CD4-positive, alpha-beta T cell treated with Interleukin-10 for 1 hour (primary cell): ENCODE measurements around the gene DENND1C.

Experiments used
- DNase-seq: peaks from one replicate; pipeline ENCODE4 v3.0.0-alpha.2; 2020

The DENND1C gene, protein sequence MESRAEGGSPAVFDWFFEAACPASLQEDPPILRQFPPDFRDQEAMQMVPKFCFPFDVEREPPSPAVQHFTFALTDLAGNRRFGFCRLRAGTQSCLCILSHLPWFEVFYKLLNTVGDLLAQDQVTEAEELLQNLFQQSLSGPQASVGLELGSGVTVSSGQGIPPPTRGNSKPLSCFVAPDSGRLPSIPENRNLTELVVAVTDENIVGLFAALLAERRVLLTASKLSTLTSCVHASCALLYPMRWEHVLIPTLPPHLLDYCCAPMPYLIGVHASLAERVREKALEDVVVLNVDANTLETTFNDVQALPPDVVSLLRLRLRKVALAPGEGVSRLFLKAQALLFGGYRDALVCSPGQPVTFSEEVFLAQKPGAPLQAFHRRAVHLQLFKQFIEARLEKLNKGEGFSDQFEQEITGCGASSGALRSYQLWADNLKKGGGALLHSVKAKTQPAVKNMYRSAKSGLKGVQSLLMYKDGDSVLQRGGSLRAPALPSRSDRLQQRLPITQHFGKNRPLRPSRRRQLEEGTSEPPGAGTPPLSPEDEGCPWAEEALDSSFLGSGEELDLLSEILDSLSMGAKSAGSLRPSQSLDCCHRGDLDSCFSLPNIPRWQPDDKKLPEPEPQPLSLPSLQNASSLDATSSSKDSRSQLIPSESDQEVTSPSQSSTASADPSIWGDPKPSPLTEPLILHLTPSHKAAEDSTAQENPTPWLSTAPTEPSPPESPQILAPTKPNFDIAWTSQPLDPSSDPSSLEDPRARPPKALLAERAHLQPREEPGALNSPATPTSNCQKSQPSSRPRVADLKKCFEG

DNA sequence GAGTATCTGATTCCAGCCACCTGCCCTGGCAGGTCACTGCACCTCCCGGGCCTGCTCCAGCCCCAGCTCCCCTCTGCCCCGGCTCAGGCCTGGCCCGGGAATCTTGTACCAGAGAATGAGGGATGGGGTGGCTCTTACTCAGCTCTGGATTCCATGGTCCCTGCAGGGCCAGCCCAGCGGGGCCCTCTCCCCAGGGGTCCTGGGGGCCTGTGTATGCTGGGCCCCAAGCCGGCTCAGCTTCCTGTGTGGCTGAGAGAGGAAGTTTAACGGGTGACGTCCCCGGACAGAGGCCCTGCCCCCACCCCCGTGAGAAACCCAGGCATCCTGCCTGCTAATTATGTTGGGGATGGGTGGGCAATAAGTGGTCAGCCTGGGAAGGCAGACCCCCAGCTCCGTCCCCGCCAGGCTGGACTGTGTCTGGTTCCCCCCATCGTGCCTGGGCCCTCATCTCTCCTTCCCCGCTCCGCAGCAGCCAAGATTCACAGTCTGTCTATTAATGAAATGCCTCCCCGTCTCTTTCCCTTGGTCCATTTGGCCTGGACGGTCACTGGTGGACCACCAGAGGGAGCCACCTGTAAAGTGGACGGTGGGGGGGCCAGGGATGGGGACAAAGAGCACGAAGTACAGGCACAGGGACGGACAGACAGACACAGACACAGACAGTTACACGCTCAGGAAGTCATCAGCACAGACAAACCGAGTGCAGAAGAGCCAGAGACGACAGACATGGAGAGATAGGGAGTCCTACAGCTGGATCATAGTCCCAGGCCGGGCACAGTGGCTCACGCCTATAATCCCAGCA is at the start of gene DENND1C:
Gene DENND1C, minus strand, starts transcription at position 247 of the 802 bp plus-strand sequence. Its CDS starts 92 bp downstream, at position 155.
- DNase-seq: peak; percentile 78

DNA sequence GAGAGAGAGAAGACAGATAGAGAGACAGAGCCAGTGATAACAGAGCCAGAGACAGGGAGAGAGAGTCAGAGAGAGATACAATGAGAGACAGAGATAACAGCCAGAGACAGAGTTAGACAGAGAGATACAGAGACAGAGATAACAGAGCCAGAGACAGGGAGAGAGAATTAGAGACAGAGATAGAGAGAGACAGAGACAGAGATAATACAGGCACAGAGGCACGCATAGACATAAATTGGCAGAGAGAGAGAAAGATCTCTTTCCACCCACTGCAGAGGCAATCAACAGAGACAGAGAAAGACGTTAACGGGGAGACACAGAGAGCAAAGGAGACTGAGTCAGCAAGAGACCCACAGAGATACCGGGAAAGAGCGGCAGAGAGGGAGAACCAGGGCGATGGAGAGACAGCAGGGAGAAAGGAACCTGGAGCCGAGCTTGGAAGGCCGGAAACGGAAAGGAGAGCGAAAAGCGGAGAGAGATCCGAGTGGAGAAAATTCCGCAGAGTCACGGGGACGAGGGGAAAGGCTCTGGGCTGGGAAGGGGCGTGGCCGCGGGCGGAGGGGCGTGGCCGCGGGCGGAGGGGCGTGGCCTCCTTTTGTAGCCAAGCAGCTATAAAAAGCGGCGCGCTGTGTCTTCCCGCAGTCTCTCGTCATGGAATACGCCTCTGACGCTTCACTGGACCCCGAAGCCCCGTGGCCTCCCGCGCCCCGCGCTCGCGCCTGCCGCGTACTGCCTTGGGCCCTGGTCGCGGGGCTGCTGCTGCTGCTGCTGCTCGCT is 49.0 kb upstream of the DENND1C start, which contains the start of gene TNFSF9:
Gene TNFSF9, plus strand, starts transcription at position 641 of the 777 bp plus-strand sequence. Its CDS starts 11 bp downstream, at position 652.
- peak; percentile 89 for DNase-seq

DNA sequence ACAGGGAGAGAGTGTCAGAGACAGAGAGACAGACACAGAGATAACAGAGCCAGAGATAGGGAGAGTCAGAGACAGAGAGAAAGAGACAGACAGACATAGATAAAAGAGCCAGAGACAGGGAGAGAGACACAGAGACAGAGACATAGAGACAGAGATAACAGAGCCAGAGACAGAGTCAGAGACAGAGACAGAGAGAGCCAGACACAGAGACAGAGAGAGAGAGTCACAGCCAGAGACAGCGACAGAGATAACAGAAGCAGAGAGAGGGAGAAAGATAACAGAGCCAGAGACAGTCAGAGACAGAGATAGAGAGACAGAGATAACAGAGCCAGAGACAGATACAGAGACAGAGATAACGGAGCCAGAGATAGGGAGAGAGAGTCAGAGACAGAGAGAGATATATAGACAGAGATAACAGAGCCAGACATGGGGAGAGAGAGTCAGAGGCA is 48.4 kb upstream of the DENND1C start:
- no peak for DNase-seq

DNA sequence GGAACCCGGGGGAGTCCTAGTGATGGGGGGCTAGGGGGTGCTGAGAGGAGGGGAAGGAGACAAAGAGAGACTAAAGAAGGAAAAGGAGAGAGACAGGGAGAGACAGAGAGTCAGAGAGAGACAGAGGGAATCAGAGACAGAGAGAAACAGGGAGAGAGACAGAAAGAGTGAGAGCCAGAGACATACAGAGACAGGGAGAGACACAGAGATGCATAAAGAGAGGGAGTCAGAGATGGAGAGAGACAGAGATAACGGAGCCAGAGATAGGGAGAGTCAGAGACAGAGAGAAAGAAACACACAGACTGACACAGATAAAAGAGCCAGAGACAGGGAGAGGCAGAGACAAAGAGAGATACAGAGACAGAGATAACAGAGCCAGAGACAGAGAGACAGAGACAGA is 47.8 kb upstream of the DENND1C start:
- DNase-seq: no peak

DNA sequence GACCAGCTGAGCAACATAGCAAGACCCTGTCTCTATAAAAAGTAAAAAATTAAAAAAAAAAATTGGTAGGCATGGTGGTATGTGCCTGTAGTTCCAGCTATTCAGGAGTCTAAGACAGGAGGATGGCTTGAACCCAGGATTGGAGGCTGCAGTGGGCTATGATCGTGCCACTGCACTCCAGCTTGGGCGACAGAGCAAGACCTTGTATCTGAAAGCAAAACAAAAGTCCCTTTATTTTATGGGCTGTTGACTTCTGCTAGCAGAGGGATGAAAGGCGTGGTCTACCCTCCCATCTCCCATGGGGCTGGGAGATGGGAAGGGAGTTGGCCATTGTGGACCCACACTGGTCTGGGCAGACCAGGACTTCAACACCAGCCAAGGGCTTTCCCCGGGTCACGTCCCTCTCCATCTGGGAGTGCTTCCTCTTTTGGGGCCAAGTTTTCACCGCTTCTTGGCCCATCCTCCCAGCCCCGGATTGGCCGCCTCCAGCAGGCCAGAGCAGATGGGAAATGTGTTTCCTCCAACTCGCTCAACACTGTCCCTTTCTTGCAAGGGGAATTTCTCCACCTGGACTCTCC is 47.0 kb upstream of the DENND1C start:
- no peak for DNase-seq

DNA sequence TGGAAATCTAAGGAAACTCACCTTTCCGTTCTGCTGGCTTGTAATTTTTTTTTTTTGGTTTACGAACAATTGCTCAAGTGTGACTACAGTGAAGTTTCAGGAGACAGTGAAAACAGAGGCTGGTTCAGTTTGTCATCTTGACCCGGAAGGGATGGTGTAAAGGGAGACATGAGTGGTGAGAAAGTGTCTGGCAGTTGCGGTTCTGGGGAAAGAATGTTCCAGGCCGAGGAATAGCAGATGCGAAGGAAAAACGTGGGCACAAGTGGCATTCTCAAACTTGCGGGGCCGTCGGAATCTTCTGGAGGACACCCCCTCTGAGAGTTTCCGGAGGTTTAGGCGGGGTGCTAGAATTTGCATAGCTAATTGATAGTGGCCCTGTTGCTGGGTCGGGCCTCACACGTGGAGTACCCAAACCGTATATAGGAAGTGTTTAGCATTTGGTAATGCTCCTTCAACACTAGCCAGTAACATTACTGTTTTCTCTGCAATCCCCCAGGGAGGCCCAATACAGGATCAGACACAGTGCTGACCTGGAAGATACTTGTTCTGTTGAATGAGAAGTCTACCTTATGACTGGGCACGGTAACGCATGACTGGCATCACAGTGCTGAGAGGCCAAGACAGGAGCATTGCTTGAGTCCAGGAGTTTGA is 46.4 kb upstream of the DENND1C start:
- DNase-seq: no peak

DNA sequence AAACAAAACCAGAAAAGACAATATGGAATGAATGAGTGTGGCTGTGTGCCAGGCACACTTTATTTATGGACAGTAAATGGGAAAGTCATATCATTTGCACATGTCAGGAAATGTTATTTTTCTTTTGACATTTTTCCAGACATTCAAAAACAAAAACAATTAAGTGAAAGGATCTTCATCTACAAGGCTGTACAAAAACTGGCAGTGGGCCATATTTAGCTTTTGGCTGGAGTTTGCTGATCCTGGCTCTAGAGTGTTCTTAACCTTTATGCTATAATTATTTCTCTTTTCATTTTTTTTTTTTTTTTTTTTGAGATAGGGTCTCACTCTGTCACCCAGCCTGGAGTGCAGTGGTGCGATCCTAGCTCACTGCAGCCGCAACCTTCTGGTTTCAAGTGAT is 42.7 kb upstream of the DENND1C start:
- DNase-seq: no peak

DNA sequence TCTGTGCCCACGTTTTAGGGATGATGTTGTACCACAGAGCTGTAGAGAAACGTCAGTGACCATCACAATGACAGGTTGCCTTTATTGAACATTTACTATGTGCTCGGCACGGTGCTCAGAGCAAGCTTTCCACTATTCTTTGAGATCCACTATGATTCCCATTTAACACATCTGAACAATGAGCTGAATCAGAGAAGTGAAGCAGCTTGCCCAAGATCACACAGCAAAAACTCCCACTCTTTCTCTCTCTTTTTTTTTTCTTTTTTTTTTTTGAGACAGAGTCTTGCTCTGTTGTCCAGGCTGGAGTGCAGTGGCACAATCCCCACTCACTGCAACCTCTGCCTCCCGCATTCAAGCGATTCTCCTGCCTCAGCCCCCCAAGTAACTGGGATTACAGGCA is 41.1 kb upstream of the DENND1C start:
- DNase-seq: no peak

DNA sequence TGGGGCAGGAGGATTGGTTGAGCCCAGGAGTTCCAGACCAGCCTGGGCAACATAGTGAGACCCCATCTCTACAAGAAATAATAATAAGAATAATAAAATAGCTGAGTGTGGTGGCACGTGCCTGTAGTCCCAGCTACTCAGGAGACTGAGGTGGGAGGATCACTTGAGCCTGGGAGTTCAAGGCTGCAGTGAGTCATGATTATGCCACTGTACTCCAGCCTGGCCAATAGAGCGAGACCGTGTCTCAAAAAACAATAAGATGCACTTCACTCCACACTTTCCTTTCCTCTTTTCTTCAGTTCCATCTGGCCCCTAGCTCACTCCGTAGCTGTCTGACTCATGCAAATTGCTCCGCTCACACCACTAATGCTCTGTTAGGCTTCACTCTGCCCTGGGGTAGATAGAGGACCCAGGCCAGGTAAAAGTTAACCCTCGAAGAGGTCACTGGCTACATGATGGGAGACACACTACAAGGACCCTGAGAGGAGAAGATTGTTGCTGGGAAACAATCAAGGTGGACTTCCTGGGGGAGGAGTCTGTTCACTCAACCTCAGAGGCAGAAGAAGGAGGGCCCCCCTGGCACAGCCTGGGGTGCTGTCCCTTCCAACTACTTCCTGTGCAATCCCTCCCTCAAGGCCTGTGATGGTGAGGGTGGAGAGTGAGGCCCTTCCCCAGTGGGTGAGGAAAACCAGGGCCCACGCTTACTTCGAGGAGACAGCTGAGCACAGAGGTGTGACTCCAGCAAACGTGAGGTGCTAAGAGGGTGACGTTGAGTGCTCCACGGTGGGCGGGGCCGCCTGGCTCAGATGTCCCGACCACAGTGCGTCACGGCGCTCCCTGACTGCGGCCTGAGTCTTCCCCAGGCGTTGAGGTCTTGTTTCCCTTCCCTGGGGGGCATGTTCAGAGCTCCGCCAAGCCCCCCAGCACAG is 40.4 kb upstream of the DENND1C start:
- DNase-seq: peak; percentile 80

DNA sequence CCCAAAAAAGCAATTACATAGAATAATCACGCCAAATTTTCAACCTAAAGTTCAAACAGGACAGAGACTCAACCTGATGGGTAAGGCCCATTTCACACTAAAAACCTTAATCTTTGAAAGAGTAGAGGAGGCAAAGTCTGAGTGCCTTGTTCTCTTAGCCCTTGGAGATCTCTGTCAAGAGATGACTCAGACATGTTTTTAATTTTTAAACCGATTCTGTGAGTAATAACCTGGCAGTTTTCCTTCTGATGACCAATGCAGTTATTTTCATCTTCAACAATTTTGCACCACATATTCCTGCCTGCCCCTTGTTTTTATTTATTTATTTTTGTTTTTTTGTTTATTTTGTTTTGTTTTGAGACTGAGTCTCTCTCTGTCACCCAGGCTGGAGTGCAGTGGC is 37.7 kb upstream of the DENND1C start:
- DNase-seq: no peak

DNA sequence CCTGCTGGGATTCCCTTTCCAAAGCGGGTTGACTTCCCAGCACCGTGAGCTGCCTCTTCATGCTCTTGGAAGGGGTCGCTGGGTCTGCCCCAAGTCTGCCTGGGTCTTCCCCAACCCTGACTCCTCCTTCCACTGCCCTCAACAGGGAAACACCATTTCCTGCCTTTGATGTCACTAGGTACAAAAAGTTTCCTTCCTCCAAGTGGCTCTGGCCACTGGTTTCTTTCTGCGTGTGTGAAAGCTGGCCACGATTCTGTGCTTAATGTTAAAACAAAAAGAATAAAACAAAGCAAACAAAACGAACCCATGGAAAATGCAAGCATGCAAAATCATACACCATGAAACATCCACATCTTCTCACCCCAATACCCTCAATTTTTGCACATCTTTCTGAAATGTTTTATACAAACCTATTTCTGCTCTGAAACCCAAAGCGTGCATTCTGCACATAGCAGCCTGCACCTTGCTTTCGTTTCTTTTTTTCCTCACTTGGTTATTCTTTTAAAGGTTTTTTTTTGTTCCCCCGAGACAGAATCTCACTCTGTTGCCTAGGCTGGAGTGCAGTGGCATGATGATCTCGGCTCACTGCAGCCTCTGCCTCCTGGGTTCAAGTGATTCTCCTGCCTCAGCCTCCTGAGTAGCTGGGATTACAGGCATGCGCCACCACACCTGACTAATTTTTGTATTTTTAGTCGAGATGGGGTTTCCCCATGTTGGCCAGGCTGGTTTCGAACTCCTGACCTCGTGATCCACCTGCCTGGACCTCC is 36.7 kb upstream of the DENND1C start:
- DNase-seq: peak; percentile 48

DNA sequence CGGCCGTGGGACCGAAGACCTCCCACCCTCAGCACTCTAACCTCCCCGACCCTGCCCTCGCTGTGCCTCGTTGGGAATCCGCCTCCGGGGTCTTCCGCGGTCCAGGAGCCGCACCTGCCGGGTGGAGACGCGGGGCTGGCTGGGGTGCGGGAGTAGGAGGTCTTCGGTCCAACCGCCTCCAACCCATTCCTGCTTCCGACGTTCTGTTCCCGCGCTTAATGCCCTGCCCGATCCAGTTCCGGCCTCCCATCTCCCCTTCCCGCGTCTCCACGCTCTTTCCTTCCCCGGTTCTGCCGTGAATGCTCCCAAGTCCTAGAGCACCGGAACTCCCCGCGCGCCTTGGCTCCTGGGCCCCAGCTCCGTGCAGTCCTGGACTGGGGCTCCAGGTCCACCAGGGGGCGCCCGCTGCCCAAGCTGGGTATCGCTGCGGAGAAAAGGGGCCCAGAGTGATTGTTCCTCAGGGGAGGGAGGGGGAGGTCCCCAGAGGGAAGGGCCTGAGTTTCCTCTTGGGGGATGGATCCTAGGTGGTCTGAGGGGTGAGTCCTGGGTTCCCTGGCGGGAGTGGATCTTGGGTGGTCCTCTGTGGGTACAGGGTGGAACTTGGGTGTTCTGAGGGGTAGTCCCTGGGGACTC is 35.2 kb upstream of the DENND1C start:
- DNase-seq: peak; percentile 90

DNA sequence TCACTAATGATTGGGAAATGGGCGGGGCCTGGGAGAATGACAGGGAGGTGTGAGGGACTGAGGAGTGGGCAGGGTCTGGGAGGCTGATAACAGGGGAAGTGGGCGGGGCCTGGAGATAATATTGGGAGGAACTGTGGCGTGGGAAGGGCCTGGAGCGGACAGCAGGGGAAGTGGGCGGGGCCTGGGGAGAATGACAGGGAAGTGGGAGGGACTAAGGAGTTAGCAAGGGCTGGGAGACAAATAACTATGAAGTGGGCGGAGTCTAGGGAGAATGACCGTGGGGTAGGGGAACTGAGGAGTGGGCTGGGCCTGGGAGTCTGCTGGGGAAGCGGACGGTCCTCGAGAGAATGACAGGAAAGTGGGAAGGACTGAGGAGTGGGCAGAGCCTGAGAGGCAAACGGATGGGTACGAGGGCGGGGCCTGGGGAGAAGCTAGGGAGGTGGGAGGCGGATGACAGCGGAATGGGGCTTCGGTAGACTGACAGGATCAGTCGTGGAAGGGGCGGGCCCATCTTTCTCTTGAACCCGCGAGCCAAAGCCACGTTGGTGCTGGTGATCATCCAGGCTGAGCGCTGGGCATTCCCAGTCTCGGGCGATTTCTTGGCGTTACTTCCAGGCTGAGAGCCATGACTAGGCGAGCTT is 34.6 kb upstream of the DENND1C start:
- peak; percentile 84 for DNase-seq

DNA sequence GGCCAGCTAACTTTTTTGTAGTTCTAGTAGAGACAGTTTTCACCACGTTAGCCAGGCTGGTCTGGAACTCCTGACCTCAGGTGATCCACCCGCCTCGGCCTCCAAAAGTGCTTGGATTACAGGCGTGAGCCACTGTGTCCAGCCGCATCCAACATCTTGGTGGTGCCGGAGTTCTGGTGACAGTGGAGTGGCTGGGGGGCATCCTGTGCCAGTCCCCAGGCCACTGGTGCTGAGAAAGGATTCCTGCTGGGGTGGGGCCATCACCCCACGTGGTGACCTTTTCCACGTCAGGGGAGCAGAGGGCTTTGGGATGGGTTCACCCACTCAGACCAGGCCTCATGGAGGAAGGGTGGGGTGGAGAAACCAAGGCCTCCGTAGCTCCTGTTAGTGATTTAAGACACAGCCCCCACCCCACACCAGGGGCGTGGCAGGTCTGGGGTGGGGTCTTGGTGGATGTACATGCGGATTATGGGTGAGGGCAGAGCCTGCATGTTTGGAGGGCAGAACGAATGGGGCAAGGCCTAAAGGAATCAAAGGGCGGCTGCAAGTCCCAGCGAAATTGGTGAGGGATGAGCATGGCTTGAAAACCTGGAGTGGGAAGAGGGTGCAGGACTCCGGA is 33.4 kb upstream of the DENND1C start:
- DNase-seq: no peak

DNA sequence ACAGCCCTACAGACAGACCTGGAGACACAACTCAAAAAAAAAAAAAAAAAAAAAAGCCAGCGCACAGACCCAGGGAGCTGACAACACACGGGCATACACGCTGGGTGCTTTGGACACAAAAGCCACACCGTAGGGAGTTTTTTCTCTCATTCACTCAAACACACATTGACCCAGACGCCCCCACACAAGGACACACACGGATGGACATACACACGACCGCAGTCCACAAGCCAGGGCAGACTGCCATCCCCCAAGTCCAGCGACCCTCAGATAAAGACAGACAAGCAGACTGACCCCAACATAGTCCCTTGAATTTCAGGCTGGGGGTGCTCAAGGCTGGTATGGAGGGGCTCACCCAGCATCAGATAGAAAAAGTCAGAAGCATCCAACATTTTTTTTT is 32.5 kb upstream of the DENND1C start:
- DNase-seq: no peak

DNA sequence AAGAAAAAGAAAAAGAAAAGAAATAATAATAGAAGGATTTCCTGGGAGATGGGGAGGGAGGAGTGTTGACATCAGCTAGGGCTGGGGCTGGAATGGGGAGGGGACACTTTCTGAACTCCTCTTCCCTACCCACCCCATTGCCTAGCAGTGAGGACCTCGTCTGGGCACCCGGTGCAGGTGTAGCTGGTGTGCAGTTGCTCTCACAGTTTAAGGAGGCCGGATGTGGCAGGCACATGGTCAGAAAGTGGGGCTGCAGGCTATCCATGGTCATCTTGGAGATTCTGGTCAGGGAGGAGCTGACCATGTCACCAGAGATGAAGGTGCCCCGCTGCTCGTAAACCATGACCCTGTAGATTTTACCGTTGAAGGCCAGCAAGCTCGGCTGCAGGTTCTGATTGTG is 29.0 kb upstream of the DENND1C start:
- no peak for DNase-seq

DNA sequence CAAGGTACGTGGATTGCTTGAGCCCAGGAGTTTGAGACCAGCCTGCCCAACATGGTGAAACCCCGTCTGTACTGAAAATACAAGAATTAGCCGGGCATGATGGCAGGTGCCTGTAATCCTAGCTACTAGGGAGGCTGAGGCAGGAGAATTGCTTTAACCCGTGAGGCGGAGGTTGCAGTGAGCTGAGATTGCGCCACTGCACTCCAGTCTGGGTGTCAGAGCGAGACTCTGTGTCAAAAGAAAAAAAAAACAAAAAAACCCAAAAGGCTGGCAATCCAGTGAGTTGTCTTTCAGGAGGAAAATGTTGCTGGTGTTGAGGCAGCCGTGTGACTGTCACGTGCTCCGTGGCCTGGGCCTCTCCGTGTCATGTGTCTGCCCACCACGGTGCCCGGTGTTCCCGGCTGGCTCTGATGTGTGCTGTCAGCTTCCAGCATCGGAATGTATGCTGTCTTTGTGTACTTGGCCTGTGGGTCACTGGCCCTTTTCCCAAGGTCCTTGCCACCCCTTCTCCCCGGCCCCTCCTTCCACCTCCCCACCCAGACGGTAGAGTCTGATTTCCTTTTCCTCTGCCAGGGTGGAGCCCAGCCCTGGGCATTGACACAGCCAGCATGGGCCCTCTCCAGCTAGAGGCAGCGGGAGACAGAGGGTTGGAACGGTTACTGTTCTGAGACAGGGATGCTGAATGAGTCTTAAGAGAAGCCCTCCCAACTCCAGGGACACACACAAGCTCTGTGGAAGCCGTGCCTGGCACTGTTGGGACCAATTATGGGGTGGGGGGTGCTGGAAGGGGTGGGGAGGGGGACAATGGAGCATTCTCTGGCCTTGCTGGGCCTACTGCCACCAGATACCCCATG is 27.8 kb upstream of the DENND1C start:
- DNase-seq: no peak
